IPS-20b (cell line): Measurements from ENCODE around the gene NELL1.

Experiments
- H3K27ac ChIP-seq: one replicate; pipeline ENCODE4 v1.5.1; 2013; ENCODE audit warnings: low read length
- H3K27me3 ChIP-seq: 2 replicates; pipeline ENCODE4 v1.6.1; 2013; ENCODE audit warnings: mild to moderate bottlenecking, low read length, inconsistent platforms; ENCODE audit not compliant: insufficient read depth
- H3K36me3 ChIP-seq: 2 replicates; pipeline ENCODE4 v1.6.1; 2013; ENCODE audit warnings: low read depth, mild to moderate bottlenecking, inconsistent platforms, low read length, moderate library complexity; ENCODE audit not compliant: insufficient read depth
- H3K4me1 ChIP-seq: 2 replicates; pipeline ENCODE4 v1.6.1; 2013; ENCODE audit warnings: mild to moderate bottlenecking, control low read depth, inconsistent platforms, low read length, moderate library complexity; ENCODE audit not compliant: insufficient read depth
- H3K4me3 ChIP-seq: 2 replicates; pipeline ENCODE4 v1.5.1; 2013; ENCODE audit warnings: mild to moderate bottlenecking, low read length, inconsistent platforms
- H3K9ac ChIP-seq: 2 replicates; pipeline ENCODE4 v1.6.1; 2013; ENCODE audit warnings: low read depth, mild to moderate bottlenecking, inconsistent platforms, low read length, moderate library complexity
- H3K9me3 ChIP-seq: 2 replicates; pipeline ENCODE4 v1.6.1; 2013; ENCODE audit warnings: mild to moderate bottlenecking, low read depth, low read length, inconsistent platforms; ENCODE audit not compliant: insufficient read depth

The NELL1 gene

DNA sequence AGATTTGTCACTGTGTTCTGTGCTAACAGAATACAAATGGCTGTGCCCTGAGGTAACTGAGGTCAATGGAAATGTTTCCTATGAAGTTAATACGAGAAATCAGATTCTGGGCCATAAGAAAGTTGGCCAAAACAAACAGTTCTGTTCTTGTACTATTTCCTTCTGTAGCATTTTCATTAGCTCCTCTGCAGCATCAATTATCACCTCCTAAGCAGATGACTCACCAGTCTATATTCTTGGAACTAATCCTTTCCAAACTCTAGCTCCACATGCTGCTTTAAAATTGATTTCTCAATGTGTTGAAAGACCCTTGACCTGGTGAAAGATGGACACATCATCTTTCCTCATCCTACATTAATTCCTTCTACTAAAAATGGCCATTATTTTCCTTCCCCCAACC is 736.0 kb downstream of the NELL1 start:
- no peak overlapping the region for H3K27ac ChIP-seq
- H3K4me1 ChIP-seq, result no peaks in the 10 kb centered on the region
- H3K9ac ChIP-seq, result no peak overlapping the region
- H3K36me3 ChIP-seq, result no peaks in the 10 kb centered on the region
- no peaks in the 10 kb centered on the region for H3K27me3 ChIP-seq
- H3K4me3 ChIP-seq, result no peak overlapping the region
- no peaks in the 10 kb centered on the region for H3K9me3 ChIP-seq

DNA sequence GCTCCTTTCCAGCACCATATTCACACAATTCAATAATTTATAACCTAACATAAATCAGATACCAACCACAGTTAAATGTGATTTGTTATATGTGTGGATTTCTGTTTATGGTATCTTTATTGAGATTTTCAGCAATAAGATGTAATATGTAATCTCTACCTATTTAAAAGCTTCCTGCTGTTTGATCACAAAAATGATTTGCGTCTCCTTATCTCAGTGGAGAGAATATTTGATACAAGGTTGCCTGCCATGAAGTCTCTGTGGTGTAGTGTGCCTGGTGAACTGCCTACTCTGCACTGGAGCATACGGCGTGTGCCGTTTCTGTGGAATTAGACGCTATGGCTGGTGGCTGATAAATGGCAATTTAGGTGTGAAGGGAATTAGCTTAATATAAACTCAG is 741.1 kb downstream of the NELL1 start:
- Histone ChIP-seq H3K27me3 (no peaks in the 10 kb centered on the region), H3K4me1 (no peaks in the 10 kb centered on the region), H3K4me3 (no peak overlapping the region)

DNA sequence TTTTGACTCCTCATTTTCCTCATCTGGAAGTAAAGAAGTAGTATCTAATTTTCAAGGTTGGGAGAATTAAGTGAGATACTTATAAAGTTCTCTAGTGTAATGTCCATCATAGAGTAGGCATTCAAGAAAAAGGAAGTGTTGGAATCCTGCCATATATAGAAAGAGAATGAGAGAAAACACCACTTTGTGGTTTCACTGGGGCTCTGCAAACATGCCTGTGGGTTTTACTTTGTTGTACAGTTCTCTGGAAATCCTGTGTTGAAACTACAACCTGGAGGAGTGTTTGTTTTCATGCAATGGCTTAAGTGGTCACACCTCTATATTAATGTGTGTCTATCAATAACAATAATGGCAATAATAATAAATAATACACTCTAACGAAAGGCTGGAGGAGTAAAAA is 741.7 kb downstream of the NELL1 start:
- no peak overlapping the region for H3K4me3 ChIP-seq
- H3K36me3 ChIP-seq, result no peaks in the 10 kb centered on the region
- no peaks in the 10 kb centered on the region for H3K4me1 ChIP-seq
- no peak overlapping the region for H3K27ac ChIP-seq
- no peaks in the 10 kb centered on the region for H3K9me3 ChIP-seq
- no peaks in the 10 kb centered on the region for H3K27me3 ChIP-seq
- H3K9ac ChIP-seq, result no peak overlapping the region

More for the DNA sequence above, 741.1 kb downstream of the NELL1 start:
- Histone ChIP-seq H3K9ac (no peak overlapping the region), H3K9me3 (no peaks in the 10 kb centered on the region), H3K27ac (no peak overlapping the region), H3K36me3 (no peaks in the 10 kb centered on the region)

DNA sequence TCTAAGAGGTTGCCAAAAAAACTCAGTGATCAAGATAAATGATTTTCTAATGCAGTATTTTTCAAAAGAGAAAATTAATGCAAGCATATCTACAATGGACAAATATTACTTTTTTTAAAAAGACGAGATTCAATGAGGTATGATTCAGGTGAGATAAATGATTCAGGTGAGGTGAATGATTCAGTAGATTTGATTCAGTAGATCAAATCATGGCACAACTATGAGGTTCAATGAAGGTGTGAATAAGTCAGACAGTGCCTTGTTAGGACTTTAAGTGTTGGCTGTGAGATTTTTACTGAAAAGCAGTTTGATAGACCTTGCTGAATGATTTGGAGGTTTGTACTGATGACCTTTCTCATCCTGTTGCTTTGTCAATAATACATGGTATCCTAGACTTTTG is 742.2 kb downstream of the NELL1 start:
- H3K27me3 ChIP-seq, result no peaks in the 10 kb centered on the region
- no peaks in the 10 kb centered on the region for H3K36me3 ChIP-seq
- no peak overlapping the region for H3K4me3 ChIP-seq
- no peaks in the 10 kb centered on the region for H3K4me1 ChIP-seq
- no peak overlapping the region for H3K9ac ChIP-seq
- H3K27ac ChIP-seq, result no peak overlapping the region
- H3K9me3 ChIP-seq, result no peaks in the 10 kb centered on the region

DNA sequence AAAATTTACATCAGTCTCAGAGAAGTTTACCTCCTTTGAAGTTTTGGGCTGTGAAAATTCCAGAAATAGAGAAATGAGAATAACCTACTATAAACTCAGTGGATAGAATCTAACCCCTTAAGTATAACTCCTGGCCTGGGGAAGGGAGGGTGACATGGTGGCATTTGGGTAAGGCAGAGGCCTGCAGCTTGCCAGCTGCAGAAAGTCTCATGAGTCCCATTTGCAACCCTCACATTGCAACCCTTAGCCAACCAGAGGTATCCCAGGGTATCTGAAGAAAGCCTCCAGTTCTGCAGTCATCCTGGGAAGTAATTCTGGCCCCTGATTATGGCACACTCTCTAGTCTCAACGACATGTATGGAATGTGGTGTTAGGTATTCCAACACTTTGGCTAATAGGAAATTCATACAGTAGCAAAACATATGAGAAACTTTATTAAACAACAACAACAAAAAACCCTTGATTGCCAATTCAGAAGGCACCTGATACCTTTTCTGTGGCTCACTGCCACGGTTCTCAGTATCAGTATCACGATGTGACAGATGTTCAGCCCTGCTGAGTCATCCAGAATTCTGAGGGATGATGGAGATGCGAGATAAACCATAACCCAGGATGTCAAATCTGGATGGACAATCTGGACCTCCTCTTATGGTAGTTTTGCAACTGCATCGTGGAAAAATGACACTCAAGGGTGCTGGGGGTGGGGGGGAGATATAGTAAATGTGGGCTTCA is 743.4 kb downstream of the NELL1 start:
- no peak overlapping the region for H3K9ac ChIP-seq
- H3K36me3 ChIP-seq, result no peaks in the 10 kb centered on the region
- no peaks in the 10 kb centered on the region for H3K4me1 ChIP-seq
- no peak overlapping the region for H3K4me3 ChIP-seq
- H3K27me3 ChIP-seq, result no peaks in the 10 kb centered on the region
- no peaks in the 10 kb centered on the region for H3K9me3 ChIP-seq
- no peak overlapping the region for H3K27ac ChIP-seq

DNA sequence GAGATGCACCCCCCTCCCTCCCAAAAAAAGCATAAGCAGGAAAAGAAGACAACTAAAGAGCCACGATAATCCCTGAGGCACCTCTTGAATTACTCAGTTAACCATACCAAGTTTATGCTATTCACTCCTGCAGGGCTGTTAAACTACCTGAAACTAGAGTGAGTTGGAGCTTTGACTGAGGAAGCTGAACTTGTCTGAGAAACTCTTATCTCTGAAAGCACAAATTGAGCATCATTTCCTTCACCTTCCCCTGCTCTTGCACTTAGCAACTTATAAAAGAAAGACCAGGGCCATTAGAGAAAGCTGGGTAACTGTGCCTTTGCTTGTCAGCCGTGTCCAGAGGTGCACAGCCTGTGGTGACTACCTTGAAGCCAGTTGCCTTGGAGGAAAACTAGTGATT is 745.6 kb downstream of the NELL1 start:
- no peak overlapping the region for H3K4me3 ChIP-seq
- no peaks in the 10 kb centered on the region for H3K4me1 ChIP-seq
- H3K27me3 ChIP-seq, result no peaks in the 10 kb centered on the region
- no peaks in the 10 kb centered on the region for H3K9me3 ChIP-seq
- H3K9ac ChIP-seq, result no peak overlapping the region
- no peak overlapping the region for H3K27ac ChIP-seq
- H3K36me3 ChIP-seq, result no peaks in the 10 kb centered on the region

DNA sequence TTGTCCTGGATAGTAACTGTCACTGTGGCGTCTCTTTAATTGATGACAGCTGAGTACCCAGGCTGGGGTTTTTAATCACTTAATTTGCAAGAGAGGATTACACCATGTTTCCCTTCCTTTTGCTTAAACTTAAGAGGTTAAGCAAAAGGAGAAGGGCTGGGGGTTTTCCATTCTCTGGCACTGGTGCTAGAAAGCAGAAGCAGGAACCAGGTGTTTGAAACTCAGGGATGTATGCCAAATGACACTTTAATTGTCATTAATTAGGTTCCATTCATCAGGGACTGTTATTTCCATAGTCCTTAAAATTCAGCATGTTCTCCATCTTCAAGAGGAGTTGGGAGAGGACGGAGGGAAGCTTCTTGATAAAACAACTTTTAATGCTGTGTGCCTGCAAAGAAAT is 746.2 kb downstream of the NELL1 start:
- Histone ChIP-seq H3K9me3 (no peaks in the 10 kb centered on the region), H3K4me3 (no peak overlapping the region), H3K4me1 (no peaks in the 10 kb centered on the region), H3K9ac (no peak overlapping the region), H3K36me3 (no peaks in the 10 kb centered on the region), H3K27me3 (no peaks in the 10 kb centered on the region), H3K27ac (no peak overlapping the region)

DNA sequence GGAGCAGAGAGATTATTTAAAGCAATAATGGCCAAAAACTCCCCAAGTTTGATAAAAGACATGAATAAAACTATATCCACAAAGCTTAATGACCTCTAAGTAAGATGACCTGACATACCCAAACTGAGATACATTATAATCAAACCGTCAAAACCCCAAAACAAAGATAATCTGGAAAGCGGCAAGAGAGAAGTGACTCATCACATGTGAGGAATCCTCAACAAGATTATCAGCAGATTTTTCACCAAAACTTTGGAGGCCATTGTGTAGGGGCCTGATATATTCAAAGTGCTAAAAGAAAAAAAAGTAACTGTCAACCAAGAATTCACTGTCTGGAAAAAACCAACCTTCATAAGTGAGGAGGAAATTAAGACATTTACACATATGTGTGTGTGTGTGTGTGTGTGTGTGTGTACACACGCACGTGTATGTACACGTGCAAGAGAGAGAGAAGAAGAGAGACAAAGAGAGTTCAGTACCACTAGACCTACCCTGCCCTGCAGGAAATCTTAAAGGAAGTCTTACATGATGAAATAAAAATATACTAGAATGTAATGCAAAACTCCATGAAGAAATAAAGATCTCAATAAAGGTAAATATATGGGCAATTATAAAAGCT is 752.4 kb downstream of the NELL1 start:
- no peaks in the 10 kb centered on the region for H3K36me3 ChIP-seq
- H3K27ac ChIP-seq, result no peak overlapping the region
- no peaks in the 10 kb centered on the region for H3K27me3 ChIP-seq
- no peaks in the 10 kb centered on the region for H3K4me1 ChIP-seq
- H3K9ac ChIP-seq, result no peak overlapping the region
- no peak overlapping the region for H3K4me3 ChIP-seq
- no peaks in the 10 kb centered on the region for H3K9me3 ChIP-seq

DNA sequence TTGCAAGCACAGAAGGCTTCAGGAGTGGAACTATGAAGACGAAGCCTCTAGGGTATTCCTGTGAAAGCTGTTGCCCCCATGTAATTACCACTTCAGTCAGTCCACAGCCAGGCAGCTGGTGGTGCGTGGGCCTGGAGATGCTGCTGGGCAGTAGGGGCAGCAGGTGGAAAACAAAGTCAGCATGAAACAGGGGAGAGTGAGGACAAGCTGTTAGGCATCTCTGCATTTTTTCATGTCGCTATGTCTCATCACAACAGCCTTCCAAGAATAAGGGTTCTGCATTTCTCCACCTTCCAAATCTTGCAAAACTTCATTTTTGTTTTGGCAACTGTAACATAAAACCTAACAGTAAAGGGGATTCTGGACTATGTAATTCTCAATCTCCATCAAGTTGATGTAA is 757.5 kb downstream of the NELL1 start:
- H3K9ac ChIP-seq, result no peak overlapping the region
- no peak overlapping the region for H3K4me3 ChIP-seq
- no peaks in the 10 kb centered on the region for H3K36me3 ChIP-seq
- H3K9me3 ChIP-seq, result no peaks in the 10 kb centered on the region
- no peaks in the 10 kb centered on the region for H3K27me3 ChIP-seq
- no peaks in the 10 kb centered on the region for H3K4me1 ChIP-seq
- no peak overlapping the region for H3K27ac ChIP-seq

DNA sequence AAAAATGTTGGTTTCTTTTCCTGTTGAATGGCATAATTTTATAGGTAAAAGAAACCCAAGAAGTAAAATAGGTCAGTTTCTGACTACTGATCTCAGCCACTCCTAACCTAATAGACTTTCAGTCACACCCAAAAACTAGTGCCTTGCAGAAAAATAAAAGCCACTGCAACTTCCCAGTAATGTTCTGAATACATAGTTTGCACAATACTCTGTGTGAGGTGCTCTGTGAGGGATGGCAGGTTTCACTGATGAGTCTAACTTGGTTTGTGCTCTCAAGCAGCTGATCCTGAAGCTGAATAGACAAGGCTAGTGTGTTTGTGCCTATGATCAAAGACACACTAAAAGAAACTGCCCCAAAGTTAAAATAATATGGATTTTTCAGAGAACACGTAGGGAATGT is 758.3 kb downstream of the NELL1 start:
- Histone ChIP-seq H3K4me1 (no peaks in the 10 kb centered on the region), H3K27me3 (no peaks in the 10 kb centered on the region), H3K9me3 (no peaks in the 10 kb centered on the region), H3K4me3 (no peak overlapping the region), H3K27ac (no peak overlapping the region), H3K36me3 (no peaks in the 10 kb centered on the region), H3K9ac (no peak overlapping the region)

DNA sequence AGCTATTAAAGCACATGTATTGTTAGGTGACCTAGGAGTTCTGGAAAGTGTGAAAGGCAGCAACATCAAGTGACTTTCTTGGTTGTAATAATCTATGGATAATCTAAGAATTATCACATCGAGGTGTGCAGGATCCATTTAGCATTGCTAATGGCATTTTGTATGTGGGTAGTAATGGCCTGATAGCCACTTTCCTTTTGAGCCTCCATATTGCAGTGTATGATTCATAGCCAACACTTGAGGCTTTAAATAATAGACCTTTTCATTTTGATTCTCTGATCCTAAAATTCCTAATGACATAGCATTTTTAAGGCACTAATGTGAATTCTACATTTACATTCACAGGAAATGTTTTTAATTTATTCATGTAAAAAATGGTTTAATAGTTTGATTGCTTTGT is 759.4 kb downstream of the NELL1 start:
- Histone ChIP-seq H3K4me1 (no peaks in the 10 kb centered on the region), H3K27ac (no peak overlapping the region), H3K9me3 (no peaks in the 10 kb centered on the region), H3K9ac (no peak overlapping the region), H3K36me3 (no peaks in the 10 kb centered on the region), H3K27me3 (no peaks in the 10 kb centered on the region), H3K4me3 (no peak overlapping the region)

DNA sequence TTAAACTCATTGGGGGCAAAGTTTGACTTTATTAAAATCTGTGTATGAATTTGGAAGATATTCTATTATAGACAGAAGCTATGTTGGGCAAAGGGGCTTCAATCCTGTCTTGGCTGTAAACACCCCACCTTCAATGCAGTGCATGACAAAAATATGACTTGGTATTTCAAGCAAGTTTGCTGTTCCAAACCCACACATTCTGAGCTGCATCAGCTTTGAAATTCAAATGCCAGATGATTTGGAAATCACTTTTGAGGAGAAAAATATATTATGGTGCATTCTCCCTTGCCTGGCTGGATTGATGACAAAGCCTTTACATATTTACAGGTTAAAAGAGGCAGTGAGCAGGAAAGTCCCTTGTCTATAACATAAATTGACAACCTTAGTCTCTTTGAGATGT is 760.0 kb downstream of the NELL1 start:
- Histone ChIP-seq H3K27ac (no peak overlapping the region), H3K9ac (no peak overlapping the region), H3K4me1 (no peaks in the 10 kb centered on the region), H3K9me3 (no peaks in the 10 kb centered on the region), H3K4me3 (no peak overlapping the region), H3K27me3 (no peaks in the 10 kb centered on the region), H3K36me3 (no peaks in the 10 kb centered on the region)
